Breast epithelium (tissue), 4 donors: ENCODE results near the gene FRA10AC1. TPM values are rescaled to one million over a fixed set of nuclear protein-coding genes. Genes with fewer than 3 reads are reported as not detected.

Experiments used
- DNase-seq, 2 donors: peaks; one replicate each; pipeline ENCODE4 v3.0.0-alpha.2; 2019; ENCODE audit warnings: low spot score in 2 of 2
- H3K27ac ChIP-seq, 2 donors: fragments of 200-600 bp; sonication (generic) in 1 of 2; one replicate each; pipeline ENCODE4 v1.5.1; 2016 to 2019; ENCODE audit warnings: mild to moderate bottlenecking in 1 of 2
- H3K27me3 ChIP-seq, 2 donors: fragments of 200-600 bp; sonication (generic) in 1 of 2; one replicate each; pipeline versions ENCODE4 v1.5.1 to v1.6.0; 2017 to 2019; ENCODE audit warnings: control low read depth in 1 of 2, mild to moderate bottlenecking in 1 of 2
- H3K36me3 ChIP-seq: fragments of 200-600 bp; one replicate; pipeline ENCODE4 v1.5.1; 2019
- H3K4me1 ChIP-seq, 2 donors: fragments of 200-600 bp; sonication (generic); one replicate each; pipeline ENCODE4 v1.5.1; 2016 to 2019; ENCODE audit warnings: control low read depth in 1 of 2
- H3K4me3 ChIP-seq, 3 donors: fragments of 200-600 bp; sonication (generic); 1 replicate in 2 of 3; 2 replicates in 1 of 3; pipeline ENCODE4 v1.5.1; 2016 to 2019; ENCODE audit warnings: mild to moderate bottlenecking in 3 of 3, moderate library complexity in 2 of 3
- H3K9me3 ChIP-seq, 2 donors: fragments of 200-600 bp; sonication (generic) in 1 of 2; one replicate each; pipeline ENCODE4 v1.5.1; 2016 to 2019; ENCODE audit warnings: control low read depth in 1 of 2
- POLR2A ChIP-seq: fragments of 450-650 bp; IDR thresholded peaks from one replicate; pipeline ENCODE4 v1.6.1; 2016; ENCODE audit warnings: antibody characterized with exemption, mild to moderate bottlenecking, moderate library complexity
- POLR2AphosphoS5 ChIP-seq, 3 donors: sonication (generic); formaldehyde crosslinking; IDR thresholded peaks; one replicate each; pipeline ENCODE4 v1.6.1; 2017; ENCODE audit warnings: antibody characterized with exemption in 3 of 3
- intact Hi-C: fragments of 100-400 bp; cut with DNase I; formaldehyde crosslinking; loops from one replicate; pipeline ENCODE4 v1.15.1; 2023; ENCODE audit warnings: low total_unique reads
- total RNA-seq, 3 donors: library from RNA; depleted of rRNA; stranded (reverse); fragments of >200 nt; gene quantifications; one replicate each; pipeline ENCODE4 v1.1.0, GENCODE V29; 2016
- TF ChIP-seq, protein P1 (sequence below), 3 donors: fragments of 450-650 bp; IDR thresholded peaks; one replicate each; pipeline ENCODE4 v1.5.1; 2016 to 2017; ENCODE audit warnings: antibody characterized with exemption in 3 of 3, mild to moderate bottlenecking in 3 of 3, moderate library complexity in 3 of 3

FRA10AC1 gene
- total RNA-seq, 3 donors from 2014 or later: 18.2 to 32.8 (median 24.3) TPM

- TF ChIP-seq, protein P1, sequence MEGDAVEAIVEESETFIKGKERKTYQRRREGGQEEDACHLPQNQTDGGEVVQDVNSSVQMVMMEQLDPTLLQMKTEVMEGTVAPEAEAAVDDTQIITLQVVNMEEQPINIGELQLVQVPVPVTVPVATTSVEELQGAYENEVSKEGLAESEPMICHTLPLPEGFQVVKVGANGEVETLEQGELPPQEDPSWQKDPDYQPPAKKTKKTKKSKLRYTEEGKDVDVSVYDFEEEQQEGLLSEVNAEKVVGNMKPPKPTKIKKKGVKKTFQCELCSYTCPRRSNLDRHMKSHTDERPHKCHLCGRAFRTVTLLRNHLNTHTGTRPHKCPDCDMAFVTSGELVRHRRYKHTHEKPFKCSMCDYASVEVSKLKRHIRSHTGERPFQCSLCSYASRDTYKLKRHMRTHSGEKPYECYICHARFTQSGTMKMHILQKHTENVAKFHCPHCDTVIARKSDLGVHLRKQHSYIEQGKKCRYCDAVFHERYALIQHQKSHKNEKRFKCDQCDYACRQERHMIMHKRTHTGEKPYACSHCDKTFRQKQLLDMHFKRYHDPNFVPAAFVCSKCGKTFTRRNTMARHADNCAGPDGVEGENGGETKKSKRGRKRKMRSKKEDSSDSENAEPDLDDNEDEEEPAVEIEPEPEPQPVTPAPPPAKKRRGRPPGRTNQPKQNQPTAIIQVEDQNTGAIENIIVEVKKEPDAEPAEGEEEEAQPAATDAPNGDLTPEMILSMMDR (IDR thresholded peaks at IDR 0.05): no peak
- TF ChIP-seq POLR2A (no peak), POLR2AphosphoS5 (IDR thresholded peaks at IDR 0.05) (no peak)
- no peak overlapping the region for H3K27ac ChIP-seq
- H3K4me3 ChIP-seq: no peak overlapping the region
- H3K4me1 ChIP-seq: no peaks in the 10 kb centered on the region
- intact Hi-C loops: loop anchor here (2.0 kb wide), 1 partner anchor 64 kb away; no protein-coding TSS in a partner anchor
- DNase-seq: no peak
- no peaks in the 10 kb centered on the region for H3K27me3 ChIP-seq
- no peaks in the 10 kb centered on the region for H3K9me3 ChIP-seq
- no peaks in the 10 kb centered on the region for H3K36me3 ChIP-seq
Observed at GRCh38 chr10:93620925-93621324, 81.5 kb downstream of the FRA10AC1 start.

Other genes with a start within 250 kb of the FRA10AC1 start
- gene MYOF, start 220.3 kb downstream of the FRA10AC1 start, total RNA-seq: 100 to 1,000 TPM; 118 to 131 (median 130) TPM
- 1 to 10 TPM in 1 of 3 donors, under 1 TPM in 2; 0.33 to 2.1 (median 0.73) TPM for gene CEP55, start 206.0 kb downstream of the FRA10AC1 start, total RNA-seq
- 1 to 10 TPM in 2 of 3 donors, under 1 TPM in 1; 0.33 to 2.9 (median 1.0) TPM for gene FFAR4, start 135.9 kb downstream of the FRA10AC1 start, total RNA-seq
- 100 to 1,000 TPM in 2 of 3 donors, 10 to 100 TPM in 1; 63.5 to 813 (median 111) TPM for gene RBP4, start 101.4 kb downstream of the FRA10AC1 start, total RNA-seq
- not detected for gene PDE6C, start 90.1 kb downstream of the FRA10AC1 start, total RNA-seq
- gene LGI1, start 55.3 kb upstream of the FRA10AC1 start, total RNA-seq: under 1 TPM in 2 of 3 donors, not detected in 1; 0.15 to 0.48 TPM
- 1 to 10 TPM; 2.9 to 7.0 (median 3.9) TPM for gene SLC35G1, start 191.4 kb upstream of the FRA10AC1 start, total RNA-seq